Vagina (tissue), 2 donors: Measurements from ENCODE around the gene FAM124B. TPM values are rescaled to one million over a fixed set of nuclear protein-coding genes. Genes with fewer than 3 reads are reported as not detected.
"Not testable (repeated sequence)": the region's sequence is repeated elsewhere in the genome, so short reads cannot be mapped to it uniquely, and the experiment has no call there.

Source experiments
- DNase-seq, 2 donors: peaks; one replicate each; pipeline ENCODE4 v3.0.0-alpha.2; 2017; ENCODE audit errors: extremely low spot score in 2 of 2
- H3K27ac ChIP-seq: fragments of 200-600 bp; sonication (generic); one replicate; pipeline ENCODE4 v1.5.1; 2019
- H3K27me3 ChIP-seq: fragments of 200-600 bp; sonication (generic); one replicate; pipeline ENCODE4 v1.5.1; 2019
- H3K36me3 ChIP-seq, 2 donors: fragments of 200-600 bp; sonication (generic); one replicate each; pipeline ENCODE4 v1.5.1; 2017 to 2019
- H3K4me1 ChIP-seq: fragments of 200-600 bp; sonication (generic); one replicate; pipeline ENCODE4 v1.5.1; 2019
- H3K4me3 ChIP-seq, 2 donors: fragments of 200-600 bp; sonication (generic); 1 replicate in 1 of 2; 2 replicates in 1 of 2; pipeline ENCODE4 v1.5.1; 2016 to 2019
- H3K9me3 ChIP-seq: fragments of 200-600 bp; sonication (generic); one replicate; pipeline ENCODE4 v1.5.1; 2019
- POLR2A ChIP-seq, 2 donors: fragments of 450-650 bp; IDR thresholded peaks; one replicate each; pipeline ENCODE4 v1.6.1; 2017; ENCODE audit warnings: antibody characterized with exemption in 2 of 2, mild to moderate bottlenecking in 2 of 2, moderate library complexity in 2 of 2
- POLR2AphosphoS5 ChIP-seq, 2 donors: sonication (generic); formaldehyde crosslinking; IDR thresholded peaks; one replicate each; pipeline ENCODE4 v1.9.0; 2017; ENCODE audit warnings: antibody characterized with exemption in 2 of 2, mild to moderate bottlenecking in 2 of 2, low read depth in 1 of 2; ENCODE audit not compliant: insufficient read depth in 1 of 2
- intact Hi-C: fragments of 100-400 bp; cut with DNase I; formaldehyde crosslinking; loops from one replicate; pipeline ENCODE4 v1.15.1; 2023
- total RNA-seq: library from RNA; depleted of rRNA; stranded (reverse); fragments of >200 nt; gene quantifications from one replicate; pipeline ENCODE4 v1.2.3, GENCODE V29; 2016
- TF ChIP-seq, protein P1 (sequence below), 3 experiments: fragments of 450-650 bp in 2 of 3; fragments of 200-600 bp in 1 of 3; sonication (generic) in 1 of 3; IDR thresholded peaks; one replicate each; pipeline ENCODE4 v1.5.1; 2017 to 2019; ENCODE audit warnings: antibody characterized with exemption in 3 of 3, mild to moderate bottlenecking in 2 of 3, moderate library complexity in 2 of 3

FAM124B gene
- total RNA-seq, 1 donor from 2014 or later, result 1.7 TPM

DNA sequence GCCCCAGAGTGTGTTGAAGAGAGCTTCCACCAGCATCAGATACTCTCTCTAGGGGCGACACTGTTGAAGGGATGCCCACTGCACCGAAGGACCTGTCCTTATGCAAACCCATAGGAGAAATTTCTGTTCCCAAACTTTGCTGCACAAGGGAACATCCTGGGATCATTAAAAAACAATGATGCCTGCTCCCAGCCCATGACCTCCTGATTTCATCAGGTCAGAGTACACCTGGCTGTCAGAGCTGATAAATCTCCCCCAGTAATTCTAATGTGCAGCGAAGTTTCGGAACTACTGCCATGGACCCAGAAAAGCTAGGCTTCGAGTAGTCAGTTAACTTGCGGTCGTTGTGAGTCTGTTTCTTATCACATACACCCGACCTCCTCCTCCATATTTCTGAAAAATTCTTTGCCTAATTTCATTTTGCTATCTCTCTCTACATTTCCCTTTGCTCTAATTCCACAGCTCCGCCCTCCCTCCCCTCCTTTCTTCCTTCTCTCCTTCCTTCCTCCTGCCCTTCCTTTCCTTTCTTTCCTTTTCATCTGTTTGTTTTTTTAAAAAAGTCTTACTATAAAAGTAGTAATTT lies 18.8 kb downstream of the FAM124B start:
- Histone ChIP-seq H3K4me1 (no peaks in the 10 kb centered on the region), H3K4me3 (no peak overlapping the region), H3K9me3 (no peaks in the 10 kb centered on the region), H3K36me3 (no peaks in the 10 kb centered on the region), H3K27ac (no peak overlapping the region), H3K27me3 (no peaks in the 10 kb centered on the region)
- intact Hi-C loops, result no loop called here
- TF ChIP-seq, protein P1, sequence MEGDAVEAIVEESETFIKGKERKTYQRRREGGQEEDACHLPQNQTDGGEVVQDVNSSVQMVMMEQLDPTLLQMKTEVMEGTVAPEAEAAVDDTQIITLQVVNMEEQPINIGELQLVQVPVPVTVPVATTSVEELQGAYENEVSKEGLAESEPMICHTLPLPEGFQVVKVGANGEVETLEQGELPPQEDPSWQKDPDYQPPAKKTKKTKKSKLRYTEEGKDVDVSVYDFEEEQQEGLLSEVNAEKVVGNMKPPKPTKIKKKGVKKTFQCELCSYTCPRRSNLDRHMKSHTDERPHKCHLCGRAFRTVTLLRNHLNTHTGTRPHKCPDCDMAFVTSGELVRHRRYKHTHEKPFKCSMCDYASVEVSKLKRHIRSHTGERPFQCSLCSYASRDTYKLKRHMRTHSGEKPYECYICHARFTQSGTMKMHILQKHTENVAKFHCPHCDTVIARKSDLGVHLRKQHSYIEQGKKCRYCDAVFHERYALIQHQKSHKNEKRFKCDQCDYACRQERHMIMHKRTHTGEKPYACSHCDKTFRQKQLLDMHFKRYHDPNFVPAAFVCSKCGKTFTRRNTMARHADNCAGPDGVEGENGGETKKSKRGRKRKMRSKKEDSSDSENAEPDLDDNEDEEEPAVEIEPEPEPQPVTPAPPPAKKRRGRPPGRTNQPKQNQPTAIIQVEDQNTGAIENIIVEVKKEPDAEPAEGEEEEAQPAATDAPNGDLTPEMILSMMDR (IDR thresholded peaks at IDR 0.05), result no peak
- no peak for DNase-seq

DNA sequence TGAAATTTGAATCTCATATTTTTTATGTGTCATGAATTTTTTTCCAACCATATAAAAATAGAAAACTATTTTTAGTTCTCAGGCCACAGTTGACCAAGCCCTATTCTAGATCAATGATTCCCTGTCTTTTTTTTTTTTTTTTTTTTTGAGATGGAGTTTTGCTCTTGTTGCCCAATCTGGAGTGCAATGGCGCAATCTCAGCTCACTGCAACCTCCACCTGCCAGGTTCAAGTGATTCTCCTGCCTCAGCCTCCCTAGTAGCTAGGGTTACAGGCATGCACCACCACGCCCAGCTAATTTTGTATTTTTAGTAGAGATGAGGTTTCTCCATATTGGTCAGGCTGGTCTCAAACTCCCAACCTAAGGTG lies 19.6 kb downstream of the FAM124B start:
- H3K36me3 ChIP-seq, H3K27me3 ChIP-seq, H3K4me1 ChIP-seq, H3K4me3 ChIP-seq, H3K27ac ChIP-seq, intact Hi-C loops, H3K9me3 ChIP-seq, DNase-seq: not testable (repeated sequence)

DNA sequence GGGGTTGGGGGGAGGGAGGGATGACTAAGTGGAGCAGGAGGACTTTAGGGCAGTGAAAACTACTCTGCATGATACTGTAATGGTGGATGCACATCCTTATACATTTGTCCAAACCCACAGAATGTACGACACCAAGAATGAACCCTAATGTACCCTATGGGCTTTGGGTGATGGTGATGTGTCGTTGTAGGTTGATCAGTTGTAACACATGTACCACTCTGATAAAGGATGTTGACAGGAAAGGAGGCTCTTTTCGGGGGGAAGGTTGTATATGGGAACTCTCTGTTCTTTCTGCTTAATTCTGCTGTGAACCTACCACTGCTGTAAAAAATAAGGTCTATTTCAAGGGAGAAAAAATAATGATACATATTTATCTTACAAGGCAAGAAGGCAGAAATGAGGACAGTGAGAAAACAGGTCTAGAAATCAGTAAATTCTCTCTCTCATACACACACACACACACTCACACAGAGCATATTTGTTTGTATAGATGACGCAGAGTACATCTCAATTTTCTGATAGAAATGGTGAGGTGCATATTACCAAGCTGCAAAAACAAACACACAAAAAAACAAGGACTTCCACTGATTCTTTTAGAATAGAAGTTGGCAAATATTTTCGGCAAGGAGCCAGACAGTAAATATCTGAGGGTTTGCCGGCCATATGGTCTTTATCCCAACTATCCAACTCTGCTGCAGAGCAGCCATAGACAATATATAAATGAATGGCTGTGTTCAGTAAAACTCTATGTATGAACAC lies 20.2 kb downstream of the FAM124B start:
- Histone ChIP-seq H3K36me3 (no peaks in the 10 kb centered on the region), H3K27me3 (no peaks in the 10 kb centered on the region), H3K4me3 (no peak overlapping the region), H3K27ac (no peak overlapping the region), H3K9me3 (no peaks in the 10 kb centered on the region), H3K4me1 (no peaks in the 10 kb centered on the region)
- intact Hi-C loops, result no loop called here
- DNase-seq, result no peak
- TF ChIP-seq POLR2AphosphoS5 (IDR thresholded peaks at IDR 0.05; ENCODE audit: insufficient read depth in 1 of 2, low read depth in 1 of 2) (no peak), POLR2A (IDR thresholded peaks at IDR 0.05) (no peak)
- TF ChIP-seq, protein P1 (IDR thresholded peaks at IDR 0.05), result no peak

DNA sequence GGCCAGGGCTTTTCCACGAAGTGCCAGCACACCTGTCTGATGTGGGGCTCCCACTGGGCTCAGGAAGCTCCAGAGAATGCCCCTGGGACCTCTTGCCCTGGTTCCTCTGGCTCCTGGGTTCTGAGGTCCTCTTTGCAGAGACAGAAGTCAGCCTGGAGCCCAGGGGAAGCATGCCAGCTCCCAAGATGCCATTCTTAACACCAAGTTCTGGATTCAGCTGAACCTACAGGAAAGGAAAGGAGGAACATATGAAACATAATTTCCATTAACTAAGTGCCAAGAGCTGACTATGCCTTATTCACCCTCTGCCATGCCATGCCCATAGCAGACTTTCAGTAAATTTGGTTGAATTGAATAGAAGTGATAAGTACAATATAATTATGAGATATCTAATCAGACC lies 21.9 kb downstream of the FAM124B start:
- H3K27ac ChIP-seq, result no peak overlapping the region
- H3K27me3 ChIP-seq, result no peaks in the 10 kb centered on the region
- H3K36me3 ChIP-seq, result no peaks in the 10 kb centered on the region
- no peaks in the 10 kb centered on the region for H3K4me1 ChIP-seq
- no peak overlapping the region for H3K4me3 ChIP-seq
- TF ChIP-seq, protein P1 (IDR thresholded peaks at IDR 0.05), result no peak
- TF ChIP-seq POLR2A (IDR thresholded peaks at IDR 0.05), result no peak
- no peak for TF ChIP-seq POLR2AphosphoS5 (IDR thresholded peaks at IDR 0.05; ENCODE audit: insufficient read depth in 1 of 2, low read depth in 1 of 2)
- intact Hi-C loops, result no loop called here
- DNase-seq, result no peak
- no peaks in the 10 kb centered on the region for H3K9me3 ChIP-seq

DNA sequence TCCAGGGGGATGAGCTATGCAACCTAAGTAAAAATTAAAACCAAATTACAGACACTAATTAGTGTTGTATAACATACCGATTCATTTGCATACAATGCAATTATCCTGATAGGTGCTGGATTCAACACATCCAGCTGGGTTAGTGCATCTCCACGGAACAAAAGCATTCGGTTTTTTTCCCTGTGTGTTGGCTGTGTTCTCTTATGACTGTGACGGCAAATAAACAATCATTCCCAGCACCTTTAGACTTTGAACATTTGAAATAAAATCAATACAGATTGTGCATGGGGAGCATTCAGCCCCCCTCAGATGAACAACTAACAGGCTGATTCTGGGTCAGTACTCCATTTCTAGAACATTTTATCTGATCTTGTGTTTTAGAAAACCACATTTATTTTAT lies 22.7 kb downstream of the FAM124B start:
- DNase-seq, result no peak
- H3K4me3 ChIP-seq, result no peak overlapping the region
- no peaks in the 10 kb centered on the region for H3K4me1 ChIP-seq
- no peak overlapping the region for H3K27ac ChIP-seq
- intact Hi-C loops, result no loop called here
- TF ChIP-seq POLR2A (IDR thresholded peaks at IDR 0.05) (no peak), POLR2AphosphoS5 (IDR thresholded peaks at IDR 0.05; ENCODE audit: insufficient read depth in 1 of 2, low read depth in 1 of 2) (no peak)
- TF ChIP-seq, protein P1 (IDR thresholded peaks at IDR 0.05), result no peak
- no peaks in the 10 kb centered on the region for H3K9me3 ChIP-seq
- no peaks in the 10 kb centered on the region for H3K36me3 ChIP-seq
- no peaks in the 10 kb centered on the region for H3K27me3 ChIP-seq
